Measurements from ENCODE around the gene FSIP1. TPM values are rescaled to one million over a fixed set of nuclear protein-coding genes. Genes with fewer than 3 reads are reported as not detected.

FSIP1 gene
- total RNA-seq, 1 experiment from 2014 or later: 0.87 TPM

- DNase-seq: no peak
- Histone ChIP-seq H3K27me3 (no peaks in the 10 kb centered on the region), H3K9me3 (replicated peaks) (0 out of 2 replicates have a peak, but pooled peaks cover 3% of the 10 kb centered on the region), H3K4me3 (no peak overlapping the region), H3K4me1 (no peaks in the 10 kb centered on the region), H3K27ac (no peak overlapping the region), H3K36me3 (no peaks in the 10 kb centered on the region)
Measured at GRCh38 chr15:39654304-39654703, 128.3 kb downstream of the FSIP1 start.

DNA sequence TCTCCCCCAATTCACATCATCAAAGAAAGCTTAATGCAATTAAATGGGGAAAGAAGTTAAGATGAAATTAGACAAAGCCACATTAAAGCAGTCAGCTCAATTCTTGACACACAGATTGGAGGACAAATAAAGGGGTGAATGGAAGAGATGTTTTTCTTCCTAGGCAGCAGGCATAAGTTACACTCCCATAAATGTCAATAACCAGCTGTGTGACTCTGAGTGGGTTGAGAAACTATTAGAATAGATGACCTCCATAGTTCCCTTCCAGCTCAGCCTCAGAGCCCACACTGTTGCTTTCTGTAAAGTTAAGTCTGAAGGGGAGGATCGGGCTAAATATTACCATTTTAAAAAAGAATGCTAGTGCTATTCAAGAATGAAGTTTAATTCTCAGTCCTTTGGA, 130.8 kb downstream of the FSIP1 start:
- Histone ChIP-seq H3K27me3 (no peaks in the 10 kb centered on the region), H3K4me3 (no peak overlapping the region), H3K36me3 (no peaks in the 10 kb centered on the region), H3K27ac (no peak overlapping the region), H3K4me1 (no peaks in the 10 kb centered on the region), H3K9me3 (replicated peaks) (no peaks in the 10 kb centered on the region)
- DNase-seq: no peak

DNA sequence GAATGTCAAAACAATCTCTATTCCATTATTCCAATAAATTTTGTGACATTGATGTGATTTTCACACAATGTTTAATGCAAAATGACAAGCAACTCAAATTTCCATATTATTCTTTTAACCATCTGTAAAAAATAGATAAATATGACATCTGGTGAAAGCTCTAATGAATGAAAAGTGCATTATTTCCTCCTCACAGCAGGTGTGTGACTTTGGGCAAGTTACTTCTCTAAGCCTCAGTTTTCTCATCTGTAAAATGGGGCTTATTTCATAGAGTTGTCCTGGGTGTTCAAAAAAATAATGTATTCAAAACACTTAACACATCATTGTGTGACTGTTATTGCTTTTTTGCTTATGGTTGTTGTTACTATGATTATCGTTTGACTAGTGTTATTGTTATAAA, 131.3 kb downstream of the FSIP1 start:
- Histone ChIP-seq H3K4me3 (no peak overlapping the region), H3K27ac (no peak overlapping the region), H3K36me3 (no peaks in the 10 kb centered on the region), H3K4me1 (no peaks in the 10 kb centered on the region), H3K27me3 (no peaks in the 10 kb centered on the region), H3K9me3 (replicated peaks) (no peaks in the 10 kb centered on the region)
- DNase-seq: no peak

GRCh38 chr15:39649757-39650156, 132.9 kb downstream of the FSIP1 start:
- no peaks in the 10 kb centered on the region for H3K27me3 ChIP-seq
- no peak for DNase-seq
- H3K27ac ChIP-seq: no peak overlapping the region
- no peaks in the 10 kb centered on the region for H3K9me3 ChIP-seq (replicated peaks)
- no peaks in the 10 kb centered on the region for H3K36me3 ChIP-seq
- H3K4me1 ChIP-seq: no peaks in the 10 kb centered on the region
- no peak overlapping the region for H3K4me3 ChIP-seq

DNA sequence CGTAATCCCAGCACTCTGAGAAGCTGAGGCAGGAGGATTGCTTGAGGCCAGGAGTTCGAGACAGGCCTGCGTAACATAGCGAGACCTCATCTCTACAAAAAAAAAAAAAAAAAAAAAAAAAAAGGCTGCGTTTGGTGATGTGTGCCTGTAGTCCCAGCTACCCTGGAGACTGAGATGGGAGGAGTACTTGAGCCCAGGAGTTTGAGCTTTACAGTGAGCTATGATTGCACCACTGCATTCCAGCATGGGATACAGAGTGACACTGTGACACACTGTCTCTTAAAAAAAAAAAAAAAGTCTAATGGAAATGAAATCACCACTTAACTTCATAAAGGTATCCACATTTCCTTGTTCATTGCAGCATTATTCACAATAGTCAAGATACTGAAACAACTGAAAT, 136.2 kb downstream of the FSIP1 start:
- Histone ChIP-seq H3K27ac (no peak overlapping the region), H3K9me3 (replicated peaks) (no peaks in the 10 kb centered on the region; the same call in 1 of the 2 replicates), H3K4me1 (peaks cover 6% of the 10 kb centered on the region), H3K36me3 (no peaks in the 10 kb centered on the region), H3K4me3 (no peak overlapping the region), H3K27me3 (no peaks in the 10 kb centered on the region)
- DNase-seq: no peak

DNA sequence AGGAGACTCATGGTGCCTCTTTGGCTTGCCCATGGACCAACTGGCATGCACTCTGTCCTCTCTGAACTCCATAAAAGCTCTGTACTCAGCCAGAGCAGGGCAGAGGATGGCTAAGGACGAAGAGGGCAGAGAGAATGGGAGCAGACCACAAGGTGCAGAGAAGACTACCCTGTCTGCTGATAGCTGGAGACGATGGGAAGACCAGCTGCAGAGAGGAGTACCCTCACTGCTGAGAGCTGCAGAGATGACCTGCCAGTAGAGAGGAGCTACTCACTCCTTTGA, 136.7 kb downstream of the FSIP1 start:
- Histone ChIP-seq H3K27me3 (no peaks in the 10 kb centered on the region), H3K4me3 (no peak overlapping the region), H3K4me1 (peaks cover 8% of the 10 kb centered on the region), H3K27ac (no peak overlapping the region), H3K36me3 (no peaks in the 10 kb centered on the region; the same call in 1 of the 2 replicates), H3K9me3 (replicated peaks) (no peaks in the 10 kb centered on the region; the same call in 1 of the 2 replicates)
- no peak for DNase-seq

DNA sequence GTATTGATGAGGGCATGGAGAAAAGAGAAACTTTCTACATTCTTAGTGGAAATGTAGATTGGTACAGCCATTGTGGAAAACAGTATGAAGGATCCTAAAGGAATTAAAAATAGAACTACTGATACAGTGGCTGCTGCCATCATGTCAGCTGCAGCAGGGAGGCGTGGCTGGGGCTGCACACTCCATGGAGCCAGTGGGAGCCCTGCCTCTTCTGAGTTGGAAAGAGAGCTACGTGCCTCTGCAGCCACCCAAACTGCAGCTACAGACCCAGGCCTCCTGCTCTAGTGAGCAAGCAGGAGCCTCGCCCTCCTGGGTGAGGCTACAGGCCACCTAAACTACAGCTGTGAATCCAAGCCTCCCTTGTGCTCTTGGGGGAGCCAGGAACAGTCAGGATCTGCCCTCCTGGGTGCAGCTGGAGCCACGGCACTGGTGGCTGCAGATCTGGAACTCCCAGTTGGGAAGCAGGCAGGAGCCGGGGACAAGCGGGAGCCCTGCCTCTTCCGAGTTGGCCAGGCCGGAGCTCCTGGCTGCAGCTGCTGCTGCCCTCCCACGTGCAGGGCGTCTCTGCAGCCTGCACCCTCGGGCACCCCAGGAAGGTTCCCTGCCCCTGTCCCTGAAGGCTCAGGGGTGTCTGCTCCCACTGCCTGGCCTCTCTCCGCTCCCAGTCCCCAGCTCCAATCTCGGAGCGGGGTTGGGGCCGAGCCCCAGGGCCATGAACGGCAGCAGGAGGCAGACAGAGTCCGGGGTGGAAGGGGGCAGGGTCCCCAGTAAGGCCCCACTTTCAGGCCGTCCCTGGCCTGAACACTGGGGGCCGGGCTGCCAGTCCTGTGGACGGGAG, 137.3 kb downstream of the FSIP1 start:
- Histone ChIP-seq H3K27ac (no peak overlapping the region), H3K27me3 (no peaks in the 10 kb centered on the region), H3K36me3 (no peaks in the 10 kb centered on the region; the same call in 1 of the 2 replicates), H3K4me3 (peak overlapping the region; percentile 34), H3K4me1 (peaks cover 8% of the 10 kb centered on the region), H3K9me3 (replicated peaks) (no peaks in the 10 kb centered on the region; the same call in 1 of the 2 replicates)
- DNase-seq: peak; percentile 41 to 52

GRCh38 chr15:39644136-39644535, 138.5 kb downstream of the FSIP1 start:
- H3K27ac ChIP-seq: no peak overlapping the region
- peaks cover 8% of the 10 kb centered on the region for H3K4me1 ChIP-seq
- H3K4me3 ChIP-seq: no peak overlapping the region
- no peaks in the 10 kb centered on the region; the same call in 1 of the 2 replicates for H3K9me3 ChIP-seq (replicated peaks)
- H3K27me3 ChIP-seq: no peaks in the 10 kb centered on the region
- peak in 1 of 2 experiments; percentile 9 for DNase-seq
- H3K36me3 ChIP-seq: no peaks in the 10 kb centered on the region; the same call in 1 of the 2 replicates

DNA sequence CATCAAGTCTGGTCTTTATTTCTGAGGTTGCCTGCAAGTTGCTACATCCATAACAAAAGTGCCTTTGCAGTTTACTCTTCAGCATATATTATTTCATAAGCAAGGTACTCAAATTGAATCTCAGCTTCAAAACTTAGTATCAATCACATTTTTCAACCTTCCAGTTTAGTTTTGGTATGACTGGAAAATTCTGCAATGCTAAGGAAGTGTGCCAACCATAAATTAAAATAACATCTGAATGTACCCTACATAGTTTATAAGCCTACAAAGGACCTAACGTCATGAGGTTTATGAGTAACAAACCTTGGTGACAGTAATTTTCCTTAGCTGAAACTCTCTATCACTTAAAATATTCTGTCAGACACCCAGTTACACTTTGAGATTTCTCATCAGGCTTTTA, 138.9 kb downstream of the FSIP1 start:
- no peak for DNase-seq
- no peak overlapping the region for H3K27ac ChIP-seq

GRCh38 chr15:39642011-39642640, 140.5 kb downstream of the FSIP1 start:
- Histone ChIP-seq H3K36me3 (no peaks in the 10 kb centered on the region; the same call in 1 of the 2 replicates), H3K27me3 (no peaks in the 10 kb centered on the region), H3K27ac (no peak overlapping the region), H3K9me3 (replicated peaks) (no peaks in the 10 kb centered on the region; the same call in 1 of the 2 replicates), H3K4me1 (peaks cover 8% of the 10 kb centered on the region), H3K4me3 (no peak overlapping the region)
- DNase-seq: no peak

More for the DNA sequence above, 138.9 kb downstream of the FSIP1 start:
- H3K9me3 ChIP-seq (replicated peaks): no peaks in the 10 kb centered on the region; the same call in 1 of the 2 replicates
- no peaks in the 10 kb centered on the region; the same call in 1 of the 2 replicates for H3K36me3 ChIP-seq
- peaks cover 8% of the 10 kb centered on the region for H3K4me1 ChIP-seq
- H3K27me3 ChIP-seq: no peaks in the 10 kb centered on the region
- no peak overlapping the region for H3K4me3 ChIP-seq

- DNase-seq: no peak
- H3K27ac ChIP-seq: no peak overlapping the region
- H3K4me3 ChIP-seq: no peak overlapping the region
Measured at GRCh38 chr15:39641191-39641889, 141.3 kb downstream of the FSIP1 start.

DNA sequence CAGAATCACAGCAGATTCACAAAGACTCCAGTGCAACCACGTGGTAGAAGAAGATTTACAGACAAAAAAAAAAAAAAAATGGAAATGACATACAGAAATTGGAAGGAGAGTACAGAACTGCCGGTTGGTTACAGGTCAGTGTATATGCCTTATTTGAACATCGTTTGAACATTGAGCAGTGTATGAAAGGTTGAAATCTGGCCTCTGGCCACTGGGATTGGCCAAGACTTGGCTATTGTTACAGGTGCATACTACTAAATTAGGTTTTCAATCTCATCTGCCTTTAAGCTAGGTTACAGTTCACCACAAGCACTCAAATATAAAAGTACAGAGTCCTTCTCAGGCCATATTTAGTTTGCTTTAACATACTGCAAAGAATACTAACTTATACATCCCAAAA, 142.0 kb downstream of the FSIP1 start:
- Histone ChIP-seq H3K27me3 (no peaks in the 10 kb centered on the region), H3K27ac (no peak overlapping the region), H3K9me3 (replicated peaks) (no peaks in the 10 kb centered on the region; the same call in 1 of the 2 replicates), H3K36me3 (no peaks in the 10 kb centered on the region; the same call in 1 of the 2 replicates), H3K4me3 (no peak overlapping the region), H3K4me1 (peaks cover 8% of the 10 kb centered on the region)
- no peak for DNase-seq

More at GRCh38 chr15:39641191-39641889, 141.3 kb downstream of the FSIP1 start:
- Histone ChIP-seq H3K27me3 (no peaks in the 10 kb centered on the region), H3K36me3 (no peaks in the 10 kb centered on the region; the same call in 1 of the 2 replicates), H3K4me1 (peaks cover 8% of the 10 kb centered on the region), H3K9me3 (replicated peaks) (no peaks in the 10 kb centered on the region; the same call in 1 of the 2 replicates)

DNA sequence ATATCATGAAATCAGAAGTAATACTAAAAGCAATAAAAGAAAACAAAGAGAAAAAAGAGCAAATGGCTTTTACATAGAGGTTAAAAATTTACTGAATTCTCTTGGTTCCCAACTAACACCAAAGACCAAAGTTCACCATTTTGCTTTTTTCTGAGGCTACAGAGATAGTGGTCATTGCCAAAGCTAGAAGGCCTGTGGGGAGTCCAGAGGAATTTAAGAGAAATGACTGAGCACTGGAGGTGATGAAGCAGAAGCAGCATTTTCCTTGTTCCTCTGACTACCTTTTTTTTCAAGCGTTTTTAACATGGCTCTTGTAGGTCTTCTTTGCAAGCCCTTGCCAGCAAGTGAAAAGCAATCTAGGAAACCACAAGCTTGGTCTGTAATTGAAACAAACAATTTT, 143.6 kb downstream of the FSIP1 start:
- H3K27ac ChIP-seq: no peak overlapping the region
- H3K36me3 ChIP-seq: no peaks in the 10 kb centered on the region; the same call in 1 of the 2 replicates
- H3K4me3 ChIP-seq: no peak overlapping the region
- no peak for DNase-seq
- no peaks in the 10 kb centered on the region for H3K27me3 ChIP-seq
- peaks cover 8% of the 10 kb centered on the region for H3K4me1 ChIP-seq
- no peaks in the 10 kb centered on the region; the same call in 1 of the 2 replicates for H3K9me3 ChIP-seq (replicated peaks)

DNA sequence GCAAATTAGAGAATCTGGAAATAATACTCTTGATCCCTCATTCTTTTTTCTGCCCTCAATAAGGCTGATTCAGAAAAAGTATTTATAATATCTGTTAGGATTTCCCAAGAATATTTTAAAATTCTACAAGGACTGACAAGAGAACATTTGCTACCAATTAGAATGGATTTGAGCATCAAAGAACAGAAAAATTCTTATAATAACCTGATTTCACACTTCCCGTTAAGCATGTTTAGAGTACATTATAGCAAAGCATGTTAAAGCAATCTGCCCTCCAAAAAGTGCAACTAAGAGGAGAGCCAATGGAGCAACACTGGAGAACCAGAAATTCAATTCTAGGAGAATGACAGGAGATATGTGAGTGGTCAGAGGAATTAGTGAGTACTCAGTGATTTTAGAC, 144.6 kb downstream of the FSIP1 start:
- Histone ChIP-seq H3K9me3 (replicated peaks) (no peaks in the 10 kb centered on the region; the same call in 1 of the 2 replicates), H3K4me1 (peaks cover 8% of the 10 kb centered on the region), H3K27me3 (no peaks in the 10 kb centered on the region), H3K27ac (no peak overlapping the region), H3K36me3 (no peaks in the 10 kb centered on the region; the same call in 1 of the 2 replicates), H3K4me3 (no peak overlapping the region)
- DNase-seq: no peak

GRCh38 chr15:39631357-39631756, 151.3 kb downstream of the FSIP1 start:
- H3K9me3 ChIP-seq (replicated peaks): no peaks in the 10 kb centered on the region
- no peak for DNase-seq
- 0 out of 2 replicates have a peak, but pooled peaks cover 3% of the 10 kb centered on the region for H3K4me1 ChIP-seq
- H3K27me3 ChIP-seq: no peaks in the 10 kb centered on the region
- no peak overlapping the region for H3K4me3 ChIP-seq
- no peak overlapping the region for H3K27ac ChIP-seq
- no peaks in the 10 kb centered on the region for H3K36me3 ChIP-seq
